ENCODE data around the gene PRKG2. TPM values are rescaled to one million over a fixed set of nuclear protein-coding genes. Genes with fewer than 3 reads are reported as not detected.

Gene PRKG2
- polyA plus RNA-seq, 1 donor (not counting 4 experiments of a cell fraction or from before 2014, with no cell fraction given): 0.68 TPM

DNA sequence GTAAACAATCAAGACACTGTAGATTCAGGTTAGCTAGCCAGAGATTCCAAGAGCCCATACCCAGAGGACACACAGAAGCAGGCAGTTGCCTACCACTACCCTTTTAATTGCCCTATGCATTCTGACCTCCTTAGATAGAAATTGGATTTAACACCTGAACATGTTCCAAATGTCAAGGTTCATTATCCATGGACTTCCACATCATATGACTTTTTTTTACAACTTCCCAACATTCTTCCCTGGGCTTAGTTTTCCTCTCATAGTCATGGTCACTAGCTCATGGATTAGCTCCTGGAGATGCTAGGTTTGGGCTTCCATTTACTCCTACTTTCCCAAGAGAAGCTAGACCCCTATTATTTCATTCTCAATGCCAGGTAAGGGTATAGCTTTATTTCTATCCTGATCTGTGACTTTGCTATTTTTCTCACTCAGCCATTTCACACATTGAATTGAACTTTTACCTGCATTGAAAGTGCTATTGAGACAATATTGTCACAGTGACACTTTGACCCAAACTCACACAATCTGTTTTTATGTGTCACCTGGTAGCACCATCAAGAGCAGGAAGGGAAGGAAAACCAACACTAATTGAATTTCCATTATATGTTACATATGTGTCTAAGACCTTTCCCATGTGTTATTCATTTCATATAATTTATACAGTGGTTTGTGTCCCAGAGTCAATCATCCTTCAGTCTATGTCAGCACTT is 44.0 kb upstream of the PRKG2 start:
- dilution Hi-C loops (cut with MboI; ENCODE audit: extremely low pct_ligation_motif_present, low sequenced_read_pairs): no loop called here
- no peaks in the 10 kb centered on the region for H4K20me1 ChIP-seq (ENCODE audit: control insufficient read depth, extremely low read depth, insufficient read depth, low read length)
- FAIRE-seq: no peak

GRCh38 chr4:81257816-81258215 is 42.8 kb upstream of the PRKG2 start:
- dilution Hi-C loops (cut with MboI; ENCODE audit: extremely low pct_ligation_motif_present, low sequenced_read_pairs): no loop called here
- DNase-seq (ENCODE audit: low read depth, low spot score) (no peak), FAIRE-seq (no peak)
- no peaks in the 10 kb centered on the region for H3K4me1 ChIP-seq (ENCODE audit: control insufficient read depth, extremely low read depth, insufficient read depth, low read length)
- H3K79me2 ChIP-seq (ENCODE audit: control insufficient read depth, insufficient read depth, low read length): no peaks in the 10 kb centered on the region
- no peak overlapping the region for H2AFZ ChIP-seq (ENCODE audit: control insufficient read depth, low read length)
- no peak overlapping the region for H3K9ac ChIP-seq (ENCODE audit: control insufficient read depth, extremely low read depth, insufficient read depth, low read length)
- H4K20me1 ChIP-seq (ENCODE audit: control insufficient read depth, extremely low read depth, insufficient read depth, low read length): no peaks in the 10 kb centered on the region
- no peaks in the 10 kb centered on the region for H3K9me1 ChIP-seq (ENCODE audit: control insufficient read depth, extremely low read depth, insufficient read depth, low read length)
- no peak overlapping the region for H3K4me2 ChIP-seq (ENCODE audit: control insufficient read depth, extremely low read depth, insufficient read depth, low read depth, low read length)
- H3K27me3 ChIP-seq (ENCODE audit: control insufficient read depth, extremely low read depth, insufficient read depth, low read length): peaks cover 5% of the 10 kb centered on the region
- H3K36me3 ChIP-seq (ENCODE audit: control insufficient read depth in 2 of 2, extremely low read depth in 1 of 2, insufficient read depth in 2 of 2, low read length in 2 of 2): no peaks in the 10 kb centered on the region
- no peak for TF ChIP-seq CTCF (optimal IDR thresholded peaks at IDR 0.05 in 1 of 3, IDR thresholded peaks at IDR 0.05 in 1 of 3, conservative IDR thresholded peaks at IDR 0.05 in 1 of 3; ENCODE audit: extremely low read depth in 1 of 3, insufficient read depth in 2 of 3, low read length in 3 of 3)
- no peak for TF ChIP-seq EZH2 (IDR thresholded peaks at IDR 0.05; ENCODE audit: low read length)
- no peaks in the 10 kb centered on the region for H3K9me3 ChIP-seq (ENCODE audit: control insufficient read depth, low read depth, low read length)
- H3K27ac ChIP-seq (ENCODE audit: control insufficient read depth, insufficient read depth, low read length): no peak overlapping the region
- no peak overlapping the region for H3K4me3 ChIP-seq (ENCODE audit: control insufficient read depth in 2 of 3, extremely low read depth in 1 of 3, insufficient read depth in 2 of 3, low read depth in 1 of 3, low read length in 3 of 3)

More for the DNA sequence above, 44.0 kb upstream of the PRKG2 start:
- Histone ChIP-seq H3K9me1 (ENCODE audit: control insufficient read depth, extremely low read depth, insufficient read depth, low read length) (no peaks in the 10 kb centered on the region), H3K27ac (ENCODE audit: control insufficient read depth, insufficient read depth, low read length) (no peak overlapping the region), H3K36me3 (ENCODE audit: control insufficient read depth in 2 of 2, extremely low read depth in 1 of 2, insufficient read depth in 2 of 2, low read length in 2 of 2) (no peaks in the 10 kb centered on the region), H3K79me2 (ENCODE audit: control insufficient read depth, insufficient read depth, low read length) (no peaks in the 10 kb centered on the region), H3K4me1 (ENCODE audit: control insufficient read depth, extremely low read depth, insufficient read depth, low read length) (no peaks in the 10 kb centered on the region), H3K9ac (ENCODE audit: control insufficient read depth, extremely low read depth, insufficient read depth, low read length) (no peak overlapping the region), H3K4me3 (ENCODE audit: control insufficient read depth in 2 of 3, extremely low read depth in 1 of 3, insufficient read depth in 2 of 3, low read depth in 1 of 3, low read length in 3 of 3) (no peak overlapping the region), H3K27me3 (ENCODE audit: control insufficient read depth, extremely low read depth, insufficient read depth, low read length) (peaks cover 2% of the 10 kb centered on the region), H3K4me2 (ENCODE audit: control insufficient read depth, extremely low read depth, insufficient read depth, low read depth, low read length) (no peak overlapping the region), H3K9me3 (ENCODE audit: control insufficient read depth, low read depth, low read length) (no peaks in the 10 kb centered on the region), H2AFZ (ENCODE audit: control insufficient read depth, low read length) (no peak overlapping the region)
- DNase-seq (ENCODE audit: low read depth, low spot score): no peak
- TF ChIP-seq EZH2 (IDR thresholded peaks at IDR 0.05; ENCODE audit: low read length): no peak
- TF ChIP-seq CTCF (optimal IDR thresholded peaks at IDR 0.05 in 1 of 3, IDR thresholded peaks at IDR 0.05 in 1 of 3, conservative IDR thresholded peaks at IDR 0.05 in 1 of 3; ENCODE audit: extremely low read depth in 1 of 3, insufficient read depth in 2 of 3, low read length in 3 of 3): no peak
